HK-2 (cell line): ENCODE data around the gene SLC35F4.
A peak's percentile ranks its signal among the peaks of the same experiment; 100 is the strongest.

ENCODE experiments used
- DNase-seq: peaks from one replicate; pipeline ENCODE4 v3.0.0-alpha.2; 2018; ENCODE audit not compliant: unreplicated experiment

SLC35F4 gene

GRCh38 chr14:57617510-57617909 is 248.4 kb downstream of the SLC35F4 start:
- peak; percentile 17 for DNase-seq

DNA sequence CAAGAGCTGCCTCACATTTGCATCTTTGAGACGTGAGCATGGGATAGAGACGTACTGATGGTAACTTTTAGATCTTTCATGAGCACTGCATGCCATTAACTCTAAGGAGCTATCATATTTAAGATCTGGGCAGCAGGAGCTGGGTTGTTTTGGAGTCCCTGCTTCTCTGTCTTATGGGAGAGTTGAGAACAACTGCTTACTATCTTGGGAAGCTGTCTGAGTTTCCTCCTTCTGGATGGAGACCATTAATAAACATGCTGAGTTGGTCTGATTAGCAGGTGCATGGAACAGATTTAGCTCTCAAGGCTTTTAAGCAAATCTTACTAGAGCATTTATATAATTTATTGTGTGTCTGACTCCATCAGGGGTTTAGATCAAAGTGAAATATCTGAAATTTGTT is 252.9 kb downstream of the SLC35F4 start:
- DNase-seq, result no peak

GRCh38 chr14:57611555-57612075 is 254.3 kb downstream of the SLC35F4 start:
- DNase-seq, result no peak

GRCh38 chr14:57610631-57611030 is 255.3 kb downstream of the SLC35F4 start:
- DNase-seq, result no peak

DNA sequence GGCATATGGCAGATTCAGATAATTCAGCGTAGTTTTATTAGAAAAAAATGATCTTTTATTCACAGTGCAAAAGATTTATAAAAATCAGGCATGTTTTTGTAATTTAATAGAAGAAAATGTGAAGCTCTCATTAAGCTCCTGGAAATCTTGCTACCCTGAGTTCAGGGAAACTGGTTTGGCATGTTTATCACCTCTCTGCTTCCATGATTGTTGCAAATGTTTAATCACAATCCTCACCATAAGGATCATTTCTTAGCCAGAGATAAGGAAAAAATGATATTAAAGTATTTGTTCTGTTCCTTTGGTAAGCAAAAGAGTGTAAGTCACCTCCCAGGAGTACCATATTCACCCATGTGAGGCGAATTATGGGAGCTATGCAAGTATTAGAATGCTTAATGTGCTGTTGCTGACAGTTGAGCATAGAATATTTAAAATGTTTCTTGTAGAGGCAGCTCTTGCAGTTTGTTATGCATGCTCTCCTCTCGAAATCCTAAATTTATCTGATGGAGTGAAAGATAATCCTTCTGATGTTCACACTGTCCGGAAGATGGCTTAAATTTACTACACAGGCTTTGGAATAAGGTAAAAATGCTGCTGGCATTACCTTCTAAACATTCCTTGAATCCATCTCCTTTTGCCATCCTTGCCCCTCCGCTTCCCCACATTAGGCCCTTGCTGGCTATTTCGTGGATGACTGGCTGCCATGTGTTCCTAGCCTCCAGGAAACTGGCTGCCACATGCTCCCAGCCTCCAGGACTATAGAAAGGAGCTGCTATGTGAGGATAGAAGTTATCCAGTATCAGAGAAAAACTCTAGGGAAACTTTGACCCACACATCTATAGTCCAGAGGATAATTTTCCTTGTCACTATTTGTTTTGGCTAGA is 256.5 kb downstream of the SLC35F4 start:
- no peak for DNase-seq

DNA sequence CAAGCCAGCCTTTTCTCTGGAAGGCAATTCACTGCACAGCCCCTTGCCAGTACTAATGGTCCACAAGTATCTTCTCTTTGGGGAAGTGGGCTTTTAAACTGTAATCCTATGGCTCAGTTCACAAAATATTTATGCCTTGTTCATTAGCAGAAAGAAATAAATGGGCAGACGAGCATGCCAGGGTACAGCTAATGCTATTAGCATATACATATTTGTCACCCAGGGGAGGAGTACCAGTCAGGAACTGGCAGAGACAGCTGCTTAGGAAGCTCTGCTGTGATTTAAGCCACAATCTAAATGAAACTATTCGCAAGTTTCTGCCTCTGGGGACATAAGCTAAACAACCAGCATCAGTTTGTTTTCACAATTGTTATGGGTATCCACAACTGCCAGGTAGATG is 258.8 kb downstream of the SLC35F4 start:
- no peak for DNase-seq

DNA sequence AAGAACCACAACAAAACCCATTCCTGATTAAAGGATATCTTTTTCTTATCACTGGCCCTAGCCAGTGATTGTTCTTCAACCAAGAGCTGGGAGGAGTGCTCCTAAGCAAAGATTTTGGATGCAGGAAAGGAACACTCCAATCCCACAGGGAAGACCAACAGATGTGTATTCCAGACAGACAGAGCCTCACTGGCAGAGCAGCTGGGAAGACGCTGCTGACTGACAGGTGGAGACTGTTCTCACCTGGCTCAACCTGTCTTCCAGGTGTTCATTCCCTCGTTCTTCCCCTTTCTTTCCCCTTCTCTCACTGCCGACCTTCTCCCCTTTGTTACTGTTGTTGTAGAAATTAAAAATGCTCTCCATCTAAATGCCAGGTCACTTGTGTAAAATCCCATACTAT is 282.5 kb downstream of the SLC35F4 start:
- DNase-seq, result no peak

DNA sequence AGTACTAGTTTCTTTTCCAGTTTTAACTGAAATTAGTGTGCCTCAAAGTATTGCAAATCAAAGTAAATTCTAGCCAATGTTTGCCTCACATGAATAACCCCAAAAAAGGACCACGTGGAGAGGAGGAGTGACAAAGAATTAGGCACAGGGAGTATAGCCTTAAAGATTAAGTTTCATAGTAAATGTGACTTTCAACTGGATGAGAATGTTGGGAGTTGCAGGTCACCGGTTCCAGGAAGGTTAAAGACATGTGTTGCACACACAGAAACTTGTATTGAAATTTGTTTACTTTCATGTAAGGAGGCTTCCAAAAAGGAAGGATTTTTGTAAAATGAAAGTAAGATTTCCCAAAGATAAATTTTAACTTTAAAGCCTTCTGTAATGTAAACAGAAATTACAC is 283.1 kb downstream of the SLC35F4 start:
- DNase-seq, result no peak

DNA sequence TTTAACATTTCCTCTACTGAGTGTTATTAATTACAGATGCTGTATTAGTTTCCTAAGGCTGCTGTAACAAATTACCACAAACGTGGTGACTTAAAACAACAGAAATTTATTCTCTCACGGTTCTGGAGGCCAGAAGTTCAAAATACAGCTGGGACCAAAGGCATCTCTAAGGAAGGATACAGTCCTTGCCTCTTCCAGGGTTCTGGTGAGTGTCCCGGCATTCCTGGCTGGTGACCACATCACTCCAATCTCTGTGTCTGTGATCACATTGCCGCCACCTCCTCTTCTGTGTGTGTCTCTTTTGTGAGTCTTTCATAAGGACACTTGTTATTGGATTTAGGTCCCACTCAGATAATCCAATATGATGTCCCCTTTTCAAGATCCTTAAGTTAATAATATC is 287.1 kb downstream of the SLC35F4 start:
- DNase-seq, result peak; percentile 46

DNA sequence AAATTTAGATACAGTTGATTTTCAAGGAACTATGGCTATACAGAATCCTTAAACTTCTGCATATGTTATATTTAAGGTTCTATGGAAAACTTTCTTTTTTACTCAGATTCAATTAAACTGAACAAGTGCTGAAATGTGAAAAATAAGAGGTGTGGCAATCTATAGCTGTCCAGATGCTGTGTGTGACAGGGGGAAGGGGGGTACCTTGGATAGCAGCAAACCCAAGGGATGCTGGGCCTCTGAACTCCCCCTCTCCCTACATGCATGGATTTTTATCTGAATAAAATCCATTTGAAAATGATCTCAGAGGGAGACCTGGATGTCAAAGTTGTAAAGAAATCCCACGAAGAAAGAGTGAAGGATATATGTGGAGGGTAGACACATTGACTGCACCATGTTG is 289.4 kb downstream of the SLC35F4 start:
- DNase-seq, result no peak

- no peak for DNase-seq
Measured at GRCh38 chr14:57575482-57575881, 290.4 kb downstream of the SLC35F4 start.

DNA sequence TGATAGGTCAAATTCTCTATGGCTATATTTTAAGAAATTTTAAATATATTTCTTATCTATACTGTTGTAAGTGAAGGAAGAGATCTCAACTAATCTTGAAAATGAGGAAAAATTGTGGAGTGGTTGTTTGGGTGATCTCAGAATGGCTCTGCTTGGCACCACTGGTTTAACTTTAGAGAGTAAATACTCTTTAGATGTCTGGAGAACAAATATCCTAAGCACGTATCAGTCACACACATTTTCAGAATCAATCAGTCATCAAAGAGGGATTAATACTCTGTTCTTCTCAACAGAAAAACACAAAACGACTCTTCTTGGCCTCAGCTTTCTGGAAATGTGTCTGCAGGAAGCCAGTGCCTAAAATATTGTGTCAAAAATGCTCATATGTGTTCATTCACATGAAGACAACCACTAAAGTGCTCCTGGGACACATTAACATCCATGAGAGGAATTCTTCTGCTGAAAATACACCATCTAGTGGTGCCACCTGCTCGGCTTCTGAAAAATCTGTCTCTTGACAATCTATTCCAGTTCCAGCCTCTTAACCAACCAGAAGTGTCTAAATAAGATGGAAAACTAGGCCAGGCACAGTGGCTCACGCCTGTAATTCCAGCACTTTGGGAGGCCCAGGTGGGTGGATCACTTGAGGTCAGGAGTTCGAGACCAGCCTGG is 291.1 kb downstream of the SLC35F4 start:
- DNase-seq, result no peak

DNA sequence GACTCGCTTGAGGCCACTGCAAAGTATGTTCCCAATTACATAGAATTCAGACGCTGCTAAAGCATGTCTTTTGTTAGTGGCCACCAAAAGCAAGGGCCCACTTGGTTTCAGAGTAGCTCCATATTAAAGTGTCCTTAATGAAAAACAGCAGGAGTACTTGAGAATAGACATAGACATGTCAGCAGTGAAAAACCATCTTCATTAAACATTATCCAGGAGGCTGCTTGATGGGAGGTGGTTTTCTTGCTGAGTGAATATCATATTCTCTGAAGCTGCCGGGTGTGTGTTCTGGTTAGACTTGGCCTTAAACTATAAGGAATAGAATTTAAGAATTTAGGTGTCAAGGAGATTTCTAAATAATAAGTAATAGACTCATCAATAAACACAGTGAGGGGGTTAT is 292.7 kb downstream of the SLC35F4 start:
- DNase-seq, result no peak

GRCh38 chr14:57568554-57568953 is 297.3 kb downstream of the SLC35F4 start:
- DNase-seq, result no peak

- DNase-seq, result no peak
Measured at GRCh38 chr14:57567220-57567619, 298.7 kb downstream of the SLC35F4 start.

DNA sequence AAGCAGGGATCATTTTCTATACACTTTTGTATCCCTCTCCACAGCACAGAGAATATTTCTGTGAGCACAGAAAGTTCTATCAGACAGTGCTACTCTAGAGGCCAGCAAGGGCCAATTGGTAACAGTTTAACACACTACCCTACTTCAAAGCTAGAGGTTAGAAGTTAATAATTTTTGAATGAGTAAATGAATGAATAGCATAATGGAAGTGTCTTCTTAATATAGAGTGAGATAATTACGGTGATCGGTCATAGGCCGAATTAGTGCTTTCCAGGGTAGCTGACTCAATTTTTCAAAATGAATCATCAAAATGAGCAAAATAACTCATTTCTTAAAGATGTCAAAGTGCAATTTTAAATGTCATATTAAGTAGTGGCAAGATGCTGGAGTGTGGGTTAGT is 305.2 kb downstream of the SLC35F4 start:
- DNase-seq, result no peak

GRCh38 chr14:57559576-57559975 is 306.3 kb downstream of the SLC35F4 start:
- DNase-seq, result peak; percentile 27

- DNase-seq, result peak; percentile 49
Measured at GRCh38 chr14:57549765-57550420, 316.0 kb downstream of the SLC35F4 start.

GRCh38 chr14:57549016-57549564 is 316.8 kb downstream of the SLC35F4 start:
- no peak for DNase-seq

- DNase-seq, result no peak
Measured at GRCh38 chr14:57547131-57547530, 318.8 kb downstream of the SLC35F4 start.

GRCh38 chr14:57533214-57533613 is 332.7 kb downstream of the SLC35F4 start:
- peak; percentile 40 for DNase-seq

- no peak for DNase-seq
Measured at GRCh38 chr14:57530571-57530970, 335.3 kb downstream of the SLC35F4 start.
